NB4 (cell line): ENCODE data around the gene KRT8.
"Not testable (repeated sequence)": the region's sequence is repeated elsewhere in the genome, so short reads cannot be mapped to it uniquely, and the experiment has no call there.

Experiments
- CTCF ChIP-seq: IDR thresholded peaks from one replicate; pipeline ENCODE4 v1.5.1; 2012; ENCODE audit warnings: low read depth, low read length
- MYC ChIP-seq: IDR thresholded peaks from 2 replicates; pipeline ENCODE4 v1.6.1; 2011; ENCODE audit warnings: low read depth, low read length
- POLR2A ChIP-seq: IDR thresholded peaks from 2 replicates; pipeline ENCODE4 v1.6.1; 2011; ENCODE audit warnings: mild to moderate bottlenecking; ENCODE audit not compliant: insufficient read length; ENCODE audit errors: extremely low read depth

- not testable (repeated sequence) for TF ChIP-seq MYC, POLR2A, CTCF
Observed at GRCh38 chr12:52904509-52905300, at the start of gene KRT8.
